Fibroblast of skin of right quadriceps (primary cell): Measurements from ENCODE around the gene COX6B2.
"Not testable (repeated sequence)": the region's sequence is repeated elsewhere in the genome, so short reads cannot be mapped to it uniquely, and the experiment has no call there.

Experiments used
- DNase-seq: peaks from one replicate; pipeline ENCODE4 v3.0.0-alpha.2; 2013

Gene COX6B2

DNA sequence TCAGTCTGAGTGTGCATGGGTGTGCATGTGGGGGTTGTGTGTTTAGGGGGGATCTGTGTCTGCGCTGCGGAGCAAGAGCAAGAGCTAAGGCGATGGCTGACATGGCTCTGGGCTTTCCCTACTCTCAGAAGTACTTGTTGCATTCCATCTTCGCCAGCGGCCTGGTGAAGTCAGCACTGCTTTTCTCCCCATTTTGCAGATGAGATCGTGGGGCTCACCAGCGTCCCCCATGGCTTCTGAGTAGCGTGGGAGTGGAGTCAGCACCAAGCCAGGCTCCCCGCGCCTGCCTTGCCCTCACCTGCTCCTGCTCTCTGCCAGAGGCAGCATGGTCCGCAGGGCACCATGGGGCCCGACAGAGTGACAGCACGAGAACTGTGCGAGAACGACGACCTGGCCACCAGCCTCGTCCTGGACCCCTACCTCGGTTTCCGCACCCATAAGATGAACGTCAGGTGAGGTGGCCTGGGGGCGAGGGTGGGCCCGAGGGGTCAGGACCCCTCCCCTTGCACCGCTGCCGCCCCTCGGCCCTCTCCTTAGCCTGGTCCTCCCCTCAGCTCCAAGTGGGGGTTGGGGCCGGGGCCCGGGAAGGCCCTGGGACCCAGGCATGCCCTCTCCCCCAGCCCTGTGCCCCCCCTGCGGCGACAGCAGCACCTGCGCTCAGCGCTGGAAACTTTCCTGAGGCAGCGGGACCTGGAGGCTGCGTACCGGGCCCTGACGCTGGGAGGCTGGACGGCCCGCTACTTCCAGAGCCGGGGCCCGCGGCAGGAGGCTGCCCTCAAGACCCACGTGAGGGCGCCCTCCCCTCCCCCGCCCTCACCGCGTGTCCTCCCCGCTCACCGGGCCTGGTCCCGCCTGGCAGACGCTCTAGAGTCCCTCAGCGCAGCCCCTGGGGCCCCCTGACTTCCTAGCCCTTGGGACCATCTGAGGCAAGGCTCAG is 12.7 kb downstream of the COX6B2 start:
- no peak for DNase-seq

DNA sequence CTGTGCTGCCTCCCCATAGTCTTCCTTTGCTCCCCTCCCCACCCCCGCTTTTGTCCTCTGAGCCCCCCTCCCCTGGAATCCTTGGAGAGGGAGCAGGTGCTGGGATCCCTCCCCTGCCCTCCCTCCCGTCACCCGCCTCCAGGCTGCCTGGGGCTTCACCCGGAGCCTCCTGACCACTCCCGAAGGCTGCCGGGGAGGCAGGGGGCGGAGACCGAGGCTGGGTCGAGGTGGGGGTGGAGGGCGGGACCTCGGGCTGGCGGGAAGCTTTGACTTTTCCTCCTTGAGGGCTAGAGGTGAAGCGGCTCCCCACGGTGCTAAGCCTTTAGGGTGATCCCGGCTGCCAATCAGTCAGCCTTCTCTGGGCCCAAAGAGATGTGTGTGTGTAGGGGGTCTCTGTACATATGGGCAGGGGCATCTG is 13.3 kb downstream of the COX6B2 start:
- peak; percentile 40 for DNase-seq

DNA sequence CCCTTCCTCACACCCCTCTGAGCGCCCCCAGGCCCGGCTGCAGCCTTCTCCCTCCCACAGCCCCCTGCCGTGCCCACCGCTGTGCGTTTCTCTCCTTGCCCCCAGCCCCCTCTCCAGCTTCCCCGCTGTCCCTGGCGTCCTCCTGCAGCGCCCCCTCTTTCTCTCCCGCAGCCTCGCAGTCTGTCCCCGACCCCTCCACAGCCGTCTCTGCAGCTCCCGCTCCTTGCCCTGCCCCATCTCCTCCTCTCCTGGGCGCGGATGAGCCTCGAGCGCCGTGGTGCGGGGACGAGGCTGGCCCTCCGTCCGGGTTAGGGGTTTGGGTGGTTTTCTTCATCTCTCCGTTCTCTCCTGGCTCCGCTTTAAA is 13.8 kb downstream of the COX6B2 start:
- no peak for DNase-seq

DNA sequence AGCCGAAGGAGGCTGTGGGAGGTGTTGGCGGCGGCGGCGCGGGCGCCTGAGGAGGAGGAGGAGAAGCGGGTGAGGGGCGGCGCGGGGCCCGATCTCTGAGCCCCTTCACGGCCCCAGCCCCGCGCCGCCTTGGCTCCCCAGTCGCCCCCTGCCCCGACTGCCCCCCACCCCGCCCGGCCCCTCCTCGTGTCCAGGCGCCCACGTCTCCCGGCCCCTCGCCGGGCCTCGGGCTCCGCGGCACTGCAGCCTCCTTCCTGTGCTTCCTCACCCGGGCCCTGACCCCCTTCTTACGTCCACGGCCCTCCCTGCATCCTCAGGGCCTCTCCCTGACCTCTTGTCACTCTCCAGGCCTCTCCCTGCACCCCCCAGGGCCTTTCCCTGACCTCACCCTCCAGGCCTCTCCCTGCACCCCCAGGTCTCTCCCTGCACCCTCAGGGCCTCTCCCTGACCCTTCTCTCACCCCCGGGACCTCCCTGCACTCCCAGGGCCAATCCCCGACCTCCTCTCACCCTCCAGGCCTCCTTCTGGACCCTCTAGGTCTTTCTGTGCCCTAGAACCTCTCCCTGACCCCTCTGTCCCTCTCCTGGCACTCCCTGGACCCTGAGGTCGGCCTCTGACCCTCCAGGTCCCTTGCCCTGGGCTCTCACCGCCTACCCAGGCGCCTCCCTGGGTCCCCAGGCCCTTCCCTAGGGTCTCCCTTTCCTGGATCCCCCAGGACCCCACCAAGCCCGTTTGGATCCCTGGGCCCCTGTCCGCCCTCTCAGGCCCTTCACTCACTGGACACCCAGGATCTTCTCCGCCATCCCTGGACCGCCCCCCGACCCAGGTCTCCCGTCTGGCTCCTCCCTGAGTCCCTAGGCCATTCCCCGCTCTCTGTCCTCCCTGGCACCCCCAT is 14.4 kb downstream of the COX6B2 start:
- DNase-seq, result no peak

DNA sequence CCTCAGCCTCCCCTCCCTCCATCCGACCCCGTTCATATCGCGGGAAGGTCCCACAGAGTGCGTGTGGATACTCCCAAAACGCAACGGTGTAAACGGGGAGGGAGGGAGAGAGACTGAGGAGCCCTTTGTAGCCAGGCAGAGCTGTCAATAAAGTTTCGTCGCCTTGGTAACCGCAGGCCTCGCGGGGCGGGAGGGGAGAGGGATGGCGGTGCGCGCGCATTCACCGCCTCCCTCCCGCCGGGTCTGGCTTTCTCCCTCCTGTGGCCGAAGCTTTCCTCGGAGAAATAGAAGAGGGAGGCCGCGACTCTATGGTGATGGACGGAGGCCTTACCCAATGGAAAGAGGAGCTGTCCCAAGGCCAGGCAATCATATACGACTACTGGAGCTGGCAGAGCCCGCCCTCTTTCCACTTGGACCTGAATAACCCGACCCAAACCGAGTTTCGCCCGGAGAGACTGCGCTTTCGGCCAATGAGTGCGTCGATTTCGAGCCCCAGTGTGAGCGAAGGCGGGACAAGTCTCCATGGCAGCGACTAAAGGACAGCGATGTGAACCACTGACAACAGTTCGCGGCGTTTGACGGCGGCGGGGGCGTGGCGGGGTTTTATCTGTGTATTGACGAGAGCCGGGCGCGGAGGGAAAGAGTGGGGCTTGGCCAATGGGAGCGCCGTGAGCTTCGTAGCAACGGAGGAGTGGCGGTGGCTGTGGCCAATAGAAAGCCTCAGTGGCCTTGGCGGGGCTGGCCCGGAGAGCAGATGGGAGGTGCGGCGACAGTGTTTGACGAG is 15.2 kb downstream of the COX6B2 start, which contains the start of gene KMT5C:
Gene KMT5C, plus strand, starts transcription at position 772 of the 784 bp plus-strand sequence. CDS start 2,061 bp downstream, outside the sequence.
- peak; percentile 100 for DNase-seq

DNA sequence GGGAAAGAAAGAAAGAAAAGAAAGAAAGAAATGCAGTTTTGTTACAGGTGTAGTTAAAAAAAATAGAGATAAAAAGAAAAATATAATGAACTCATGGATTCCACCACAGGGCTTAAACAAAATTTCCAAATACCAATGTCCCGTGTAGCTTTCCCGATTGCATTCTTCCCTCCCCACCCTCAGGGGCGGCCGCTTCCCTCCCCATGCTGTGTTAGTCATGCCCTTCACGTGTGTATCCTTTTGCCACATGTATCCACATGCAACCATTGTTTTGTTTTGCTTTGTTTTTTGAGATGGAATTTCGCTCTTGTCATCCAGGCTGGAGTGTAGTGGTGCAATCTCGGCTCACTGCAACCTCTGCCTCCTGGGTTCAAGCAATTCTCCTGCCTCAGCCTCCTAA is 18.4 kb downstream of the COX6B2 start:
- DNase-seq, result peak; percentile 25

DNA sequence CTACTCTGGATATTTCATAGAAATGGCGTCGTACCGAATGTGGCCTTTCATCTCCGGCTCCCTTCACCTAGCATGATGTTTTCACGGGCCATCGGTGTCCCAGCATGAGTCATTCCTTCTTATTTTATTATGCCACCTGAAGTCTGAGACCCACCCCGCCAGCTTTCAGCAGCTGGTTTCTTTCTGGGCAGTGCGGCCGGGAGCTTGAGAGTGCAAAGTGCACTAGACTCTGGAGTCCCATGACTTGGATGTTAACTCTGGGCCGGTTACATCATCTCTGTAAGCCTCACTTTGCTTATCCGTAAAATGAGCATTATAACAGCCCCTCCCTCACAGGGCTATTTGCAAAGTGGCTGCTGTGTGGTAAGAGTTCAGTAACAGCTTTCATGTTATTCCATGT is 20.6 kb downstream of the COX6B2 start:
- DNase-seq, result no peak

DNA sequence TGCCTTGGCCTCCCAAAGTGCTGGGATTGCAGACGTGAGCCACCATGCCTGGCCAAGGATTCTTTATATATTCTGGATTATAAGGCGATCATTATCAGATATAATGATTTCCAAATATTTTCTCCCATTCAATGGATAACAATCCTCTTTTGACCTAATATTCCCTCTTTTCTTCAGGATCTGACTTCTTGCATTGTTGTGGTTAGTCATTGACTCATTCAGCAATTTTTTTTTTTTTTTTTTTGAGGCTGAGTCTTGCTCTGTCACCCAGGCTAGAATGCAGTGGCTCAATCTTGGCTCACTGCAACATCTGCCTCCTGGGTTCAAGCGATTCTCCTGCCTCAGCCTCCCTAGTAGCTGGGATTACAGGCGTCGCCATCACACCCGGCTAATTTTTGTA is 24.7 kb downstream of the COX6B2 start:
- peak; percentile 26 for DNase-seq

DNA sequence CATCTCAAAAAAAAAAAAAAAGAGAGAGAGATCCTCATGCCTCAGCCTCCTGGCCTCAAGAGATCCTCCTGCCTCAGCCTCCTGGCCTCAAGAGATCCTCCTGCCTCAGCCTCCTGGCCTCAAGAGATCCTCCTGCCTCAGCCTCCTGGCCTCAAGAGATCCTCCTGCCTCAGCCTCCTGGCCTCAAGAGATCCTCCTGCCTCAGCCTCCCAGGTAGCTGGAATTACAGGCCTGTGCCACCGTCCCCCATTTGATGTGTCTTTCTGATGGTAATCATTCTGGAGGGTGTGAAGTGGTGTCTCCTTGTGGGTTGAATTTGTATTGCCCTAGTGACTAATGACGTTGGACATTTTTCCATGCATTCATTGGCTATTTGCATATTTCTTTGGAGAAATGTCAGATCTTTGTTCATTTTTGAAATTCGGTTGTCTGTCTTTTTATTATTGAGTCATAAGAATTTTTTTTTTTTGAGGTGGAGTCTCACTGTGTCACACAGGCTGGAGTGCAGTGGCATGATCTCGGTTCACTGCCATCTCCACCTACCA is 25.7 kb downstream of the COX6B2 start:
- not testable (repeated sequence) for DNase-seq

DNA sequence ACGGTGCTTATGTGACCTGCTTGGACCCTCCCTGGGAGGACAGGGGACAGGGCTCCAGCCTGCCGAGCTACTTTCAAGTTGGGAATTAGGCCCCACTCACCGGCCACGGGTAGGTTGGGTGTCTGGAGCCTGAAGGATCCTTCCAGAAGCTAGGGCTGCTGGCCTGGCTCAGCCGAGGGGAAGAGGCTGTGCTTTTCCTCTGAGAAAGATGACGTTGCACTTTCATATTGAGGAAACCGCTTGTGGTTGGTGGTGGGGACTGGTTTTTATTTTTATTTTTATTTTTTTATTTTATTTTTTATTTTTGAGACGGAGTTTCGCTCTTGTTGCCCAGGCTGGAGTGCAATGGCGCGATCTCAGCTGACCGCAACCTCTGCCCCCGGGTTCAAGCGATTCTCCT is 29.3 kb downstream of the COX6B2 start, which contains the start of gene TMEM150B:
Gene TMEM150B, minus strand, starts transcription at position 170 of the 400 bp plus-strand sequence. CDS start 4,305 bp downstream, outside the sequence.
- no peak for DNase-seq

DNA sequence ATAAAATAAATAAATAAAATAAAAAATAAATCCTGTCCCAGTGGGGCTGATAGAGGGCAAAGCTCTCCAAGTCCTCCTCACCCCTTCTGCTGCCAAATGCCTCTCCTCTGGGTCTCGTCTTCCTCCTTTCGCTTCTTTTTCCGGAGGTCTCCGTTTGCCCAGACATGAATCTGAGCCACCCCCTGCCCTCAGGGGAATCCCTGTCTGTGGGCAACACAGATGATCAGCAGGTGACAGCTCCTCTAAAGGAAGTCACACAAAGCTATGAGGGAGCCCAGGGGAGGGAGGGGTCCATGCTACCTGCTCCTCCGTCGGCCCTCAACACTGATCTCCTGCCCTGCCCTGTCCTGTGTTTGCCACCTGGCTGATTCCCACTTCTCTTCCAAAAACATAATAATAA is 29.9 kb downstream of the COX6B2 start:
- no peak for DNase-seq

DNA sequence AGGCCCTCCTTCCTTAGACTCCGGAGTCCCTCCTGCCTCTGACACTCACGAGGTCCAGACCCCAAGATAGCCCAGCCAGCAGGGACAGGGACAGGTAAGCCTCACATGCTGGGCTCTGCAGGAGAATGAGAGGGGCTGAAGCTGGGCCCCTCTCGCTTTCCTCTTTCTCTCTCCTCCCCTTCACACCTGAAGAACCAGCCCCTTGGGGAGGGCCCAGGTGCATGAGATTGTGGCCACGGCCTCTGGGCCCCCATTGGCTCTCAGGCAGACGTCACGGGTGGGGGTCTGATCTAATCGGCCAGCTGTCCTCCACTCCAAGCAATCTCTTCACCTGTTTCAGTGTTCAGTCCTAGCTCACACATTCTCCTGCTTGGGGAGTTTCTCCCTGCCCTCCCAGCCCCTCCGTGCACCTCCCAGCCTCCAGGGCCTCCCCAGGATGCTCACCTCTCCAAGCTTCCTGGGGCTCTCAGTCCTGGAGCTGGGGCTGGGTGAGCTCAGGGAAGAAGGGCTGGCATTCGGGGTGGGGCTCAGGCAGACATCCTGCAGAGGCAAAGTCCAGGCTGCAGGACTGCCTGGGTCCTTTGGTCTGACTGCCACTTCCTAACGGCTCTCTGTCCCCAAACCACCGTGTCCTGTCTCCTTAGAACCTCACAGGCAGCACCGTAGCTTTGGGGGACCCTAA is 32.2 kb downstream of the COX6B2 start:
- no peak for DNase-seq

DNA sequence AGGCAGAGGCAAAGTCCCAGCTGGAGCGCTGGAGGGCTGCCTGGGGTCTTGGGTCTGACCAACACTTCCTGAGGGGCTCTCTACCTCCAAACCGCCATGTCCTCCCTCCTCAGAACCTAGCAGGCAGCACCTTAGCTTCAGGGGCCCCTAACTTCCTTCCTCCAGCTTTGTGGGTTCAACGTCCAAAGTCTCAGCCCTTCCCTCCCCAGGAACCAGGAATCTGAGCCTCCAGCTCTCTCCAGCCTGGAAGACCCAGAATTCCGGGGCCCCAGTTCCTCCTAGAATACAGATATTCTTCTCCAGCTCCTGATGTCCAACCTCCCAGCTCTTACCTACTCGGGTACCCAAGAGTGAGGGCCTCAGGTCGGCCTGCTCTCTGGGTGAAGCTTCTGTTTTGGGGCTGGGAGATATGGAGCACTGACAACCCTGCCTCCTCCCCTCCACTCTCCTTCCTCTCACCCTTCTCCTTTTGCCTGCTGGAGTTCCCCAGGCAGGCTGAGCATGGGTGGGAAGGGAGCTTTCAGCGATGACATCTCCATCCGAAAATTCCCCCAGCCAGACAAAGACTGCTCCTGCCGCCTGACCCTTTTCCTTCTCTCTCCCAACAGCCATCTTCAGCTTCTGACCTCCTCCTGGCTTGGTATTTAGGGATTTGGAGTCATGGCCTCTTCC is 32.9 kb downstream of the COX6B2 start:
- no peak for DNase-seq

DNA sequence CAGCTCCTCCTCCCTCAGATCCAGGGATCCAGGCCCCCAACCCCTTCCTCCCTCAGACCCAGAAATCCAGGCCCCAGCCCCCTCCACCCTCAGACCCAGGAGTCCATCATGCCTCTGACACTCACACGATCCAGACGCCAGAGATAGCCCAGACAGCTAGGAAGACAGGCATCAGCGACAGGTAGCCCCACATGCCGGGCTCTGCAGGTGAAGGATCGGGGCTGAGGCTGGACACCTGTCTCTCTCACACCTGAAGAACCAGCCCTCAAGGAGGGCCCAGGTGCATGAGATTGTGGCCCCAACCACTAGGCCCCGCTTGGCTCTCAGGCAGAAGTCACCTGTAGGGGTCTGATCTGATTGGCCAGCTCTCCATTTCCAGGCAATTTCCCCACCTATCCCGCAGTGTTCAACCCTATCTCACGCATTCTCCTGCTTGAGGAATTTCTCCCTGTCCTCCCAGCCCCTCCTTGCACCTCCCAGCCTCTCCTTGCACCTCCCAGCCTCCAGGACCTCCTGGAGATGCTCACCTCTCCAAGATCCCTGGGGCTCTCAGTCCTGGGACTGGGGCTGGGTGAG is 33.6 kb downstream of the COX6B2 start:
- no peak for DNase-seq

DNA sequence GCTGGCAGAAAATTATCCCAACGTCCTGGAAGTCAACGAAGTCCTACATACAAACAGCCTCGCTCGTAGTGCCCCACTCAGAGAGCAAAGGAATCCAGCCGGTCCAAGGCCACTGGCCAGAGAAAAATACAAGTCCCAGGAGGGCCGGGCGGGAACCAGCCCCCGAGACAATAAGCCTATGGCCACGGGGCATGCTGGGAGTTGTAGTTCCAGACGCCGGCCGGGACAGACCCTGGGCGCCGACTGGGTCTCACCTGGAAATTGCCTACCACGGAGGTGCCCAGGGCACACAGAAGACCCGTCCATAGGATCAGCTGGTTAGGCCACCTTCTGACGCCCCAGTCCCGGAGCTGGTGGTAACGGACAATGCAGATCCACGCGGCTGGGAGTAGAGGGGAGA is 34.7 kb downstream of the COX6B2 start:
- DNase-seq, result peak; percentile 26

DNA sequence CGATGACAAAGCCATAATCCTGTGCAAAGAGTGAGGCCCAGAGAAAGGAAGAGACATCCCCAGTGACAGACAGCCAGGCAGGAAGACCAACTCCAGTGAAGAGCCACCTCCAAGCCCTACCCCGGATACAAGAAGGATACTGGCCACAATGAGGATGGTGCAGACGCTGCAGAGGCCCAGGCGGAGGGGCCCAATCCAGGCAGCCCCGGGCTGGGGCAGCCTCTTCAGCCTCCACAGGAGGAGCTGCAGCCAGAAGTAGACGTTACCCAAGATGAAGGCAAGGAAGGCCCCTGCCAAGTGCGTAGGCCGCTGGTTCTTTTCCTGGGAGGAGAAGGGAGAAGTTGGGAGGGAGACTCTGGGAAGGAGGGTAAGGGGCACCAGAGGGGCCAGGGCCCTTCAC is 37.9 kb downstream of the COX6B2 start:
- DNase-seq, result no peak

DNA sequence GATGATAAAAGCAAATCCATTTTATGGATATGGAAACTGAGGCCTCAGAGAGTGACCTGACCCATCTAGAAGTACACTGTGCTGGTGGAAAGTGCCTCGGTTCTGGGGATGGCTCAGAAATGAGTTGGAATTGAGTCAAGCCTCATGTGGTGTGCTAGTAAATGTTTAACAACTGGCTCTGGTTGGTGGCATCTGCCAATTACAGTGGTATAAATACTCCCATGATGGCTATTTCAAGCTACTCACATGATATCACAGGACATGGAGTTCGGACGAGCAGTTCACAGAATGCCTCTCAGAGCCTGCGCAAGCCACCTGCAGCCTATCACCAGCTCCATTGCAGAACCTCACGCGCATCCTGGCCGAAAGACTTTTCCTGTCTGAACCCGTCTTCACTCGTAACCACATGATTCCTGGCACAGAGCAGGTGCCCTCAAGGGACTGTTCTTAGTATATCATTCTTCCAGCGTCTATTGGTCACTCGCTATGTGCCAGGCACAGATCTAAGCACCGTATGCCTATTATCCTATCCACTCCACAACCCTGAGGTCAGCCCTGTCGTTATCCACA is 38.5 kb downstream of the COX6B2 start:
- no peak for DNase-seq

DNA sequence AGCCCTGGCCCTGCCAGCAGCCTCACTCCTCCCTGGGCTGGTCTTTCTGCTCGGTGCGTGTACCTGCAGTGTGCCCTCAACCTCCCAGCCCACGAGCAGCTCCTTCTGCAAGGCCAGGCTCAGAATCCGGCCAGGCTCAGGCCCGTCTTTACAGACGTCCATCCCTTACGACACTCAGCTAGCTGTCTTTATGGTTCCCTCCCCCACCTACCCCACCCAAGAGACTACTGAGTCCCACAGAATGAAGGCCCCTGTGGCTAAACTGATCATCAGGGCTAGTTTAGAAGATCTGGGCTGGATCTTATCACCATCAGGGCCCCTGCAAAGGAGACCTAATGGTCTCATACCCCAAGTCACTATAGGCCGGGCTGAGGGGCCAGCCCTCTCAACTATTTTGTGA is 40.1 kb downstream of the COX6B2 start:
- no peak for DNase-seq

DNA sequence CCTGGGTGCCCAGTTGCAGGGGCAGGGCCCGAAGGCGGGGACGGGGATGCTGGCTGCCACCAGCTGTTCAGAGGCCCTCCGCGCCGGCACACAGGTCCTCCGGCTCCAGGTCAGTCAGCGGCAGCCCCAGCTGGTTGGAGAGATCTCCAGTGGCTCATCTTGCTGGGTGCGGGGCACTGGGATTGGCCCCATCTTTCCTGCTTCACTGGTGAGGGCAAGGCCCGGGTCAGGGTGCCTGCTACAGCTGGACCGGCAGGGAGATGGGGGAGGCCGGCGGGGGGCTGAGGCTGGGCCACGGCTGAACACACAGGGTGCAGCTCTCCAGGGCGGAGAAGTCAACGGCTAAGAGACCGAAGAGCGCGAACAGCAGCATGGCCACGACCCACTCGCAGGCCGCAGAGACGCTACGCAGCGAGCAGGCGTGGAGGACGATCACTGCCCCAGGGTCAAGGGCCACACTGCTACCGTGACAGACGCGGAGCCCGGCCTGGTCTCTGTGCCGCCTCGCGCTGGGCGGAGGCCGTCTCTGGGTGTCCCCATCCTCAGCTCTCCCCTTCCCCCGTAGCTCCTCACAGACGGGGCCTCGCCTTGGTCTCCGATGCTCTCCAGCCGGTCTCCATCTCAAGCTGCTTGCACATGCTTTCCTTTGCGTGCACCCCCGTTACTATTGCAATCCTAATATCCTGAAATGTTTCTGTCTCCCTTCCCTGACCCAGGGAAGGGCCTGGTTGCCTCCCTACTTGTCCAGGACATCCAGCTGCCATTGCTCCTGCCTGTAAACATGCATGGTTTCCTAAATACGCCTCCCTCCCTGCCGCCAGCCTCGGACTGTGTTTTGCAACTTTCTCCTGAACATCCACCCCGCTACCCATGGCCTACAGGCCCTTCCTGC is 41.7 kb downstream of the COX6B2 start:
- no peak for DNase-seq
